Right lobe of liver (tissue), 4 donors: ENCODE results near the gene SEC14L5.

Experiments
- CTCF ChIP-seq, 4 donors: fragments of 200-600 bp in 3 of 4; fragments of 450-650 bp in 1 of 4; IDR thresholded peaks; one replicate each; pipeline versions ENCODE4 v1.5.1 to v1.8.0; 2016 to 2022; ENCODE audit warnings: antibody characterized with exemption in 4 of 4, mild to moderate bottlenecking in 2 of 4
- POLR2A ChIP-seq: fragments of 450-650 bp; IDR thresholded peaks from one replicate; pipeline ENCODE4 v1.6.1; 2017; ENCODE audit warnings: antibody characterized with exemption, mild to moderate bottlenecking
- donor health status: DM: no; HTN: no; CAD: no.
- donor health status: DM: no; HTN: no; CAD: no.
- donor health status: DM: no; HTN: yes; CAD: no.

- TF ChIP-seq CTCF (IDR thresholded peaks at IDR 0.05), result no peak
- TF ChIP-seq POLR2A, result peak; percentile 91
Measured at GRCh38 chr16:4936991-4937781, 20.9 kb upstream of the SEC14L5 start, which contains the start of gene PPL.
